Loucy (cell line): ENCODE results near the gene MAML2.

Experiments used
- EZH2phosphoT487 ChIP-seq: fragments of 200-600 bp; IDR thresholded peaks from 2 replicates; pipeline ENCODE4 v1.6.1; 2018; ENCODE audit warnings: antibody characterized with exemption, mild to moderate bottlenecking, moderate library complexity, borderline replicate concordance
- TF ChIP-seq, protein P1 (sequence below): fragments of 200-600 bp; sonication (generic); conservative IDR thresholded peaks from 2 replicates; pipeline ENCODE4 v1.5.1; 2014; ENCODE audit warnings: mild to moderate bottlenecking, antibody characterized with exemption, low read length

GRCh38 chr11:96098511-96099241 is 244.3 kb downstream of the MAML2 start:
- TF ChIP-seq, protein P1, sequence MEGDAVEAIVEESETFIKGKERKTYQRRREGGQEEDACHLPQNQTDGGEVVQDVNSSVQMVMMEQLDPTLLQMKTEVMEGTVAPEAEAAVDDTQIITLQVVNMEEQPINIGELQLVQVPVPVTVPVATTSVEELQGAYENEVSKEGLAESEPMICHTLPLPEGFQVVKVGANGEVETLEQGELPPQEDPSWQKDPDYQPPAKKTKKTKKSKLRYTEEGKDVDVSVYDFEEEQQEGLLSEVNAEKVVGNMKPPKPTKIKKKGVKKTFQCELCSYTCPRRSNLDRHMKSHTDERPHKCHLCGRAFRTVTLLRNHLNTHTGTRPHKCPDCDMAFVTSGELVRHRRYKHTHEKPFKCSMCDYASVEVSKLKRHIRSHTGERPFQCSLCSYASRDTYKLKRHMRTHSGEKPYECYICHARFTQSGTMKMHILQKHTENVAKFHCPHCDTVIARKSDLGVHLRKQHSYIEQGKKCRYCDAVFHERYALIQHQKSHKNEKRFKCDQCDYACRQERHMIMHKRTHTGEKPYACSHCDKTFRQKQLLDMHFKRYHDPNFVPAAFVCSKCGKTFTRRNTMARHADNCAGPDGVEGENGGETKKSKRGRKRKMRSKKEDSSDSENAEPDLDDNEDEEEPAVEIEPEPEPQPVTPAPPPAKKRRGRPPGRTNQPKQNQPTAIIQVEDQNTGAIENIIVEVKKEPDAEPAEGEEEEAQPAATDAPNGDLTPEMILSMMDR = no peak
- TF ChIP-seq EZH2phosphoT487 = no peak
